Stimulated activated naive B cell treated with anti-CD40 and anti-IgM and Interleukin-4, amounts not matched to agents 10 μg/mL and 1 μg/mL and 100 μg/mL, for 72 hours (primary cell): ENCODE data around the gene CDK13.
"Not testable (repeated sequence)": the region's sequence is repeated elsewhere in the genome, so short reads cannot be mapped to it uniquely, and the experiment has no call there.

Experiments used
- ATAC-seq, 2 donors: fragments of 150-1000 bp; cut with Tn5 transposase; replicated peaks; 2 replicates each; pipeline ENCODE4 v1.10.0; 2021; ENCODE audit warnings: moderate library complexity in 1 of 2
- DNase-seq: peaks from one replicate; pipeline ENCODE4 v3.0.0; 2021
- H3K27ac Mint-ChIP-seq: one replicate; pipeline ENCODE4 v1.8.0; 2022; ENCODE audit warnings: mild to moderate bottlenecking, mixed read lengths
- H3K27me3 Mint-ChIP-seq, 2 donors: one replicate each; pipeline ENCODE4 v1.8.0; 2022; ENCODE audit warnings: mixed read lengths in 2 of 2
- H3K36me3 Mint-ChIP-seq, 2 donors: one replicate each; pipeline ENCODE4 v1.8.0; 2022; ENCODE audit warnings: mixed read lengths in 2 of 2, mild to moderate bottlenecking in 1 of 2
- H3K4me1 Mint-ChIP-seq, 2 donors: one replicate each; pipeline ENCODE4 v1.8.0; 2022; ENCODE audit warnings: mixed read lengths in 2 of 2, mild to moderate bottlenecking in 1 of 2
- H3K4me3 Mint-ChIP-seq, 2 donors: one replicate each; pipeline ENCODE4 v1.8.0; 2022; ENCODE audit warnings: mild to moderate bottlenecking in 2 of 2, mixed read lengths in 2 of 2, moderate library complexity in 1 of 2
- H3K9me3 Mint-ChIP-seq, 2 donors: one replicate each; pipeline ENCODE4 v1.8.0; 2022; ENCODE audit warnings: mixed read lengths in 2 of 2, mild to moderate bottlenecking in 1 of 2

CDK13 gene

DNA sequence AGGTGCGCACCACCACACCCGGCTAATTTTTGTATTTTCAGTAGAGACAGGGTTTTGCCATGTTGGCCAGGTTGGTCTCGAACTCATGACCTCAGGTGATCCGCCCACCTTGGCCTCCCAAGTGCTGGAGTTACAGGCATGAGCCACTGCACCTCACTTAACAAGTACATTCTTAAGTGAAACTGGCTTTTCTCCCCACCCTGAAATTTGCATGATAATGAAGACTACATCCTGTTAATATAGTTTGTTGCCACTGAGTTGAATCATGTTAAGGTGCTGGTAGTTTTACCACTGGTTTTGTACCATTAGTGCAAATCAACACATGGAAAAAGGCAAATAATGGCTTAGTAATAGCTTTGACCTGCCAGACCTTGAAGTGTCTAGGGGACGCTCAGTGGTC is 122.2 kb downstream of the CDK13 start:
- Mint-ChIP-seq H3K9me3 (no peaks in the 10 kb centered on the region), H3K27me3 (no peaks in the 10 kb centered on the region), H3K4me1 (peaks cover 0 to 2% of the 10 kb centered on the region in 2 donors), H3K27ac (no peak overlapping the region), H3K36me3 (peaks cover 2 to 10% of the 10 kb centered on the region in 2 donors), H3K4me3 (no peak overlapping the region)
- ATAC-seq, result no peak
- DNase-seq, result no peak

DNA sequence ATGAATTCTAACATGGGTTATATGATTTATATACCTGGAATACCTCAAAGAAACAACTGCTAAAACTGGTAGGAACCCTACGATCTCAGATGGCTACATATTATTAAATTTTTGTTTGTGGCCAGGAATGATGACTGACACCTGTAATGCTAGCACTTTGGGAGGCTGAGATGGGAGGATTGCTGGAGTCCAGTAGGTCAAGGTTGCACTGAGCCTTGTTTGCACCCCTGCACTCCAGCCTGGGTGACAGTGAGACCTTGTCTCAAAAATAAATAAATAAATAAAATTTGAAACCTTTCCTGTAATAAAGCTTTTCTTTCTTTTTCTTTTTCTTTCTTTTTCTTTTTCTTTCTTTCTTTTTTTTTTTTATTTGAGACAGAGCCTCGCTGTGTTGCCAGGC is 123.2 kb downstream of the CDK13 start:
- Mint-ChIP-seq H3K4me1 (peaks cover 0 to 2% of the 10 kb centered on the region in 2 donors), H3K27me3 (no peaks in the 10 kb centered on the region), H3K36me3 (peaks cover under 1 to 7% of the 10 kb centered on the region in 2 donors), H3K9me3 (no peaks in the 10 kb centered on the region), H3K27ac (no peak overlapping the region), H3K4me3 (no peak overlapping the region)
- ATAC-seq, result no peak
- DNase-seq, result no peak

- Mint-ChIP-seq H3K27me3 (no peaks in the 10 kb centered on the region), H3K27ac (no peak overlapping the region), H3K9me3 (no peaks in the 10 kb centered on the region), H3K36me3 (peaks cover 0 to 4% of the 10 kb centered on the region in 2 donors), H3K4me3 (no peak overlapping the region), H3K4me1 (no peaks in the 10 kb centered on the region)
- no peak for DNase-seq
- ATAC-seq, result no peak
Observed at GRCh38 chr7:40077849-40078248, 127.8 kb downstream of the CDK13 start.

DNA sequence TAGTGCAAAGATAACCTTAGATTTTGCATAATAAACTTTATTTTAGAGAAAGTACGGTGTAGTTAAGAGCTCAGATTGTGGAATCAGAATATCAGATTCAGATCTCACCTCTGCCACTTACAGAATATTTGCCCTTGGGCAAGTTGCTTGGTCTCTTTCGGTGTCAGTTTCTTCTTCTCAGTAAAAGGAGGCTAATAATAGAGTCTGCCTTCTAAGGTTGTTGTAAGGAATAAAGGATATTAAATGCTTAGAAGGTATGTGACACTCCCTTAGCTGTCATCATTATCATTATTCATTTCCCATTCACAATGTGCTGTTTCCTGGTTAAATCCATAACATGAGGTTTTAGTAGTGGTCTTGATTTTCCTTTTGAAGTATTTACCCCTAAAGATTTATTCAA is 142.1 kb downstream of the CDK13 start:
- Mint-ChIP-seq H3K27ac (no peak overlapping the region), H3K4me3 (no peak overlapping the region), H3K27me3 (no peaks in the 10 kb centered on the region), H3K36me3 (peaks cover 19 to 42% of the 10 kb centered on the region in 2 donors), H3K9me3 (no peaks in the 10 kb centered on the region), H3K4me1 (peaks cover 0 to 5% of the 10 kb centered on the region in 2 donors)
- ATAC-seq, result no peak
- no peak for DNase-seq

DNA sequence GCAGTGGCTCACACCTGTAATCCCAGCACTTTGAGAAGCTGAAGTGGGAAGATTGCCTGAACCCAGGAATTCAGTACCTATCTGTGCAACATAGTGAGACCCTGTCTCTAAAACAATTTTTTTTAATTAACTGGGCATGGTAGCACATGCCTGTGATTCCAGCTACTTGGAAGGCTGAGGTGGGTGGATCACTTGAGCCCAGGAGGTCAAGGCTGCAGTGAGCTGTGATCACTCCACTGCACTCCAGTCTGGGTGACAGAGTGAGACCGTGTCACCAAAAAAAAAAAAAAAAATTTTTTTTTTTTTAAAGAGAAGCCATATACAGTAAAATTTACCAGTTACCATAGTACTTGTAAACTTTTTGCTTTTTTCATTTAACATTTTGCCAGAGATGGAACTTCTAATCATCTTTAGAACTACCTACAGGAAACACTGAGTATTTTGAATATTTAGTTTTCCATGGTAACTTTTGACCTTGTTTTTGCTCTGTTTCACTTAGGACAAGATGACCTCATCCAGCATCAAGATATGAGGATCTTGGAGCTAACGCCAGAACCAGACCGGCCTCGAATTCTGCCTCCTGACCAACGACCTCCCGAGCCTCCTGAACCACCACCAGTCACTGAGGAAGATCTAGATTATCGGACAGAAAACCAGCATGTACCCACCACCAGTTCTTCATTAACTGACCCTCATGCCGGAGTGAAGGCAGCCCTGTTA is 143.7 kb downstream of the CDK13 start:
- Mint-ChIP-seq H3K4me3 (no peak overlapping the region), H3K9me3 (no peaks in the 10 kb centered on the region), H3K36me3 (peaks cover 20 to 37% of the 10 kb centered on the region in 2 donors), H3K27ac (no peak overlapping the region), H3K27me3 (no peaks in the 10 kb centered on the region), H3K4me1 (peaks cover 0 to 5% of the 10 kb centered on the region in 2 donors)
- no peak for ATAC-seq
- no peak for DNase-seq

- Mint-ChIP-seq H3K27me3 (no peaks in the 10 kb centered on the region), H3K9me3 (no peaks in the 10 kb centered on the region), H3K4me3 (no peak overlapping the region), H3K36me3 (peaks cover 16 to 30% of the 10 kb centered on the region in 2 donors), H3K4me1 (peaks cover 0 to 5% of the 10 kb centered on the region in 2 donors), H3K27ac (no peak overlapping the region)
- ATAC-seq (no peak), DNase-seq (no peak)
Observed at GRCh38 chr7:40095230-40095629, 145.2 kb downstream of the CDK13 start.

GRCh38 chr7:40095695-40096327 is 145.8 kb downstream of the CDK13 start:
- Mint-ChIP-seq H3K36me3 (peaks cover 16 to 26% of the 10 kb centered on the region in 2 donors), H3K9me3 (no peaks in the 10 kb centered on the region), H3K27me3 (no peaks in the 10 kb centered on the region), H3K27ac (no peak overlapping the region), H3K4me3 (no peak overlapping the region), H3K4me1 (peaks cover 0 to 5% of the 10 kb centered on the region in 2 donors)
- DNase-seq (no peak), ATAC-seq (no peak)

- H3K4me1 Mint-ChIP-seq, result peaks cover 0 to 5% of the 10 kb centered on the region in 2 donors
- H3K4me3 Mint-ChIP-seq, result no peak overlapping the region
- no peaks in the 10 kb centered on the region for H3K9me3 Mint-ChIP-seq
- ATAC-seq (no peak), DNase-seq (no peak)
- no peak overlapping the region for H3K27ac Mint-ChIP-seq
- peaks cover 16 to 24% of the 10 kb centered on the region in 2 donors for H3K36me3 Mint-ChIP-seq
- no peaks in the 10 kb centered on the region for H3K27me3 Mint-ChIP-seq
Observed at GRCh38 chr7:40097728-40098127, 147.7 kb downstream of the CDK13 start.

DNA sequence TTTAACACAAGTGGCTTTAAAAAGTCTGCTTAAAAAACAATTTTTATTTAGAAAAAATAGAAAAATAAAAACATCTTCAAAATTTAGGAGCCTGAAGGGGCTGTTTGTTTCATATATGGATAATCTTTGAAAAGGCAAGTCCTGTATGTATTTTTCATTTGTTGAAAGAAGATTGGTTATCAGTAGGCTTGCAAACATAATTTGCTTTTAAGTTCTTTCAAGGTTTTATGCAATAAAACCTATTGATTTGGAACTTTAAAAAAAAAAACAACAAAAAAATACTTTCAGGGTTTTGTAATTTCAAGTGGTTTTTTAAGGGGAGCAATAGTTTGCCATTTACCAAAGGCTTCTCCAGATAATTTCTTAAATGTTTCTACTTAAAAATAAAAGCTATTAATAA is 148.8 kb downstream of the CDK13 start:
- Mint-ChIP-seq H3K4me1 (peaks cover 0 to 5% of the 10 kb centered on the region in 2 donors), H3K27ac (no peak overlapping the region), H3K4me3 (no peak overlapping the region), H3K27me3 (no peaks in the 10 kb centered on the region), H3K9me3 (no peaks in the 10 kb centered on the region), H3K36me3 (peaks cover 17 to 25% of the 10 kb centered on the region in 2 donors)
- no peak for DNase-seq
- no peak for ATAC-seq

GRCh38 chr7:40099837-40100236 is 149.8 kb downstream of the CDK13 start:
- no peak overlapping the region for H3K27ac Mint-ChIP-seq
- H3K4me1 Mint-ChIP-seq, result peaks cover 0 to 3% of the 10 kb centered on the region in 2 donors
- ATAC-seq (no peak), DNase-seq (no peak)
- peaks cover 8 to 15% of the 10 kb centered on the region in 2 donors for H3K36me3 Mint-ChIP-seq
- H3K4me3 Mint-ChIP-seq, result no peak overlapping the region
- H3K9me3 Mint-ChIP-seq, result no peaks in the 10 kb centered on the region
- no peaks in the 10 kb centered on the region for H3K27me3 Mint-ChIP-seq

- DNase-seq (no peak), ATAC-seq (no peak)
- no peaks in the 10 kb centered on the region for H3K4me1 Mint-ChIP-seq
- H3K9me3 Mint-ChIP-seq, result no peaks in the 10 kb centered on the region
- peaks cover 8 to 9% of the 10 kb centered on the region in 2 donors for H3K36me3 Mint-ChIP-seq
- no peaks in the 10 kb centered on the region for H3K27me3 Mint-ChIP-seq
- no peak overlapping the region for H3K27ac Mint-ChIP-seq
- H3K4me3 Mint-ChIP-seq, result no peak overlapping the region
Observed at GRCh38 chr7:40101201-40101600, 151.1 kb downstream of the CDK13 start.

DNA sequence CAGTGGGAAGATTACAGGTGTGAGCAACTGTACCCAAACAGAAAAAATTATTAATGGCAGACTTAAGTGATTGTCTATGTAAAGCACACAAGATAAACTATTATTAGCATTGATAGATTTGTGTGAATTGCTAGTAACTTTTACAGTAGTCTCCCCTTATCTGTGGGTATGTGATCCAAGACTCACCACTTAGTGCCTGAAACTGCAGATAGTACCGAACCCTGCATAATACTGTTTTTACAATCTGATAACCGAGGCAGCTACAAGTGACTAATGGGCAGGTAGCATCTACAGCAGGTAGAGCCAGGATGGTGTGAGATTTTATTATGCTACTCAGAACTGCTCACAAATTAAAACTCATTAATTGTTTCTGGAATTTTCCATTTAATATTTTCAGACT is 152.8 kb downstream of the CDK13 start:
- ATAC-seq (no peak), DNase-seq (no peak)
- no peaks in the 10 kb centered on the region for H3K4me1 Mint-ChIP-seq
- H3K27ac Mint-ChIP-seq, result peak overlapping the region; percentile 20
- no peak overlapping the region for H3K4me3 Mint-ChIP-seq
- no peaks in the 10 kb centered on the region for H3K27me3 Mint-ChIP-seq
- H3K9me3 Mint-ChIP-seq, result no peaks in the 10 kb centered on the region
- H3K36me3 Mint-ChIP-seq, result peaks cover 4% of the 10 kb centered on the region in 2 donors

DNA sequence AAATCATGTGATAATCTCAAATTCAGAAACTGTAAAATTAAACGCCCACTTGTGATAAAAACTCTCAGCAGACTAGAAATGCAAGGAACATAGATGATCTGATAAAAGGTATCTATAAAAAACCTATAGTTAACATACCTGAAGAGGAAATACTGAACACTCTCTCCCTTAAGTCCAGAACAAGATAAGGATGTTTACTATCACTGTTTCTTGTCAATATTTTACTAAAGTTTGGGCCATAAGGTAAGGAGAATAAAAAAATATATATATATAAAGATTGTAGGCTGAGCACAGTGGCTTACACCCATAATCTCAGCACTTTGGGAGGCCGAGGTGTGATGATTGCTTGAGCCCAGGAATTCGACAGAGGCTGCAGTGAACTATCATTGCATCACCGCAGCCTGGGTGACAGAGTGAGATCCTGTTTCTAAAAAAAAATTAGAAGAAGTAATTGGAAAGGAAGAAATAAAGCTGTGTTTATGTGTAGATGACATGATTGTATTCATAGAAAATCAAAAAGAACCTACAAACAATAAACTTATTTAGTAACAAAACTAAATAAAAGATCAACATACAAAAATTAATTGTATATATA is 155.9 kb downstream of the CDK13 start:
- H3K9me3 Mint-ChIP-seq, result no peaks in the 10 kb centered on the region
- H3K27ac Mint-ChIP-seq, result no peak overlapping the region
- no peaks in the 10 kb centered on the region for H3K4me1 Mint-ChIP-seq
- DNase-seq (no peak), ATAC-seq (no peak)
- H3K4me3 Mint-ChIP-seq, result no peak overlapping the region
- H3K27me3 Mint-ChIP-seq, result no peaks in the 10 kb centered on the region
- peaks cover 4% of the 10 kb centered on the region in 2 donors for H3K36me3 Mint-ChIP-seq

GRCh38 chr7:40115936-40116335 is 165.9 kb downstream of the CDK13 start:
- Mint-ChIP-seq H3K4me3 (no peak overlapping the region), H3K27me3 (no peaks in the 10 kb centered on the region), H3K9me3 (no peaks in the 10 kb centered on the region), H3K4me1 (no peaks in the 10 kb centered on the region), H3K36me3 (peaks cover 0 to 20% of the 10 kb centered on the region in 2 donors), H3K27ac (no peak overlapping the region)
- DNase-seq (no peak), ATAC-seq (no peak)

DNA sequence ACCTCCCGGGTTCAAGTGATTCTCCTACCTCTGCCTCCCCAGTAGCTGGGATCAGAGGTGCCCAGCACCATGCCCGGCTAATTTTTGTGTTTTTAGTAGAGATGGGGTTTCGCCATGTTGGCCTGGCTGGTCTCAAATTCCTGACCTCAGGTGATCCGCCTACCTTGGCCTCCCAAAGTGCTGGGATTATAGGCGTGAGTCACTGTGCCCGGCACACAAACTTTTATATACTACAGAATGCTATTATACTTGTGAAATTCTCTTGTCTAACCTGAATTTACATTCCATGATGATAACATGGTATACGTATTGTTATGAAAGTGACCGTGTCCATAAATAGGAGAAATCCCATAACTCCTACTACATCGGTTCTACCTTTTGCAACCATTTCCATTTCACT is 167.1 kb downstream of the CDK13 start:
- H3K27me3 Mint-ChIP-seq, H3K27ac Mint-ChIP-seq, H3K4me3 Mint-ChIP-seq, ATAC-seq, H3K4me1 Mint-ChIP-seq, H3K9me3 Mint-ChIP-seq, DNase-seq: not testable (repeated sequence)
- peaks cover 0 to 20% of the 10 kb centered on the region in 2 donors for H3K36me3 Mint-ChIP-seq
